Measurements from ENCODE around the gene GAS1. TPM values are rescaled to one million over a fixed set of nuclear protein-coding genes. Genes with fewer than 3 reads are reported as not detected.

The GAS1 gene
- polyA plus RNA-seq, 6 donors from 2014 or later = not detected

- no peak overlapping the region for H3K4me3 Mint-ChIP-seq
- no peak overlapping the region for H3K27ac Mint-ChIP-seq
- no peaks in the 10 kb centered on the region for H3K36me3 Mint-ChIP-seq
- DNase-seq = no peak
- H3K9me3 Mint-ChIP-seq = peaks cover 0 to 16% (median 6%) of the 10 kb centered on the region in 7 donors
- H3K27me3 Mint-ChIP-seq = peaks cover 35 to 52% (median 36%) of the 10 kb centered on the region in 3 donors
- no peak for ATAC-seq (ENCODE audit: low read depth in 2 of 2)
- H3K4me1 Mint-ChIP-seq = peaks cover 0 to 13% (median 0%) of the 10 kb centered on the region in 3 donors
These were observed 44.7 kb downstream of the GAS1 start for GRCh38 chr9:86902586-86902985.

GRCh38 chr9:86902176-86902575, 45.1 kb downstream of the GAS1 start:
- DNase-seq = no peak
- Mint-ChIP-seq H3K36me3 (no peaks in the 10 kb centered on the region), H3K4me3 (no peak overlapping the region), H3K27ac (no peak overlapping the region), H3K9me3 (peaks cover 0 to 12% (median 4%) of the 10 kb centered on the region in 7 donors), H3K27me3 (peaks cover 35 to 48% (median 36%) of the 10 kb centered on the region in 3 donors), H3K4me1 (peaks cover 0 to 13% (median 0%) of the 10 kb centered on the region in 3 donors)
- ATAC-seq (ENCODE audit: low read depth in 2 of 2) = no peak

GRCh38 chr9:86901511-86901910, 45.8 kb downstream of the GAS1 start:
- Mint-ChIP-seq H3K27me3 (peaks cover 28 to 47% (median 36%) of the 10 kb centered on the region in 3 donors), H3K4me1 (peaks cover 0 to 13% (median 0%) of the 10 kb centered on the region in 3 donors), H3K9me3 (peaks cover 0 to 7% (median 4%) of the 10 kb centered on the region in 7 donors), H3K27ac (no peak overlapping the region), H3K4me3 (no peak overlapping the region), H3K36me3 (no peaks in the 10 kb centered on the region)
- DNase-seq (no peak), ATAC-seq (ENCODE audit: low read depth in 2 of 2) (no peak)

Data from naive B cell (primary cell).